Measurements from ENCODE around the gene IPO9.
"Not testable (repeated sequence)": the region's sequence is repeated elsewhere in the genome, so short reads cannot be mapped to it uniquely, and the experiment has no call there.

The IPO9 gene

DNA sequence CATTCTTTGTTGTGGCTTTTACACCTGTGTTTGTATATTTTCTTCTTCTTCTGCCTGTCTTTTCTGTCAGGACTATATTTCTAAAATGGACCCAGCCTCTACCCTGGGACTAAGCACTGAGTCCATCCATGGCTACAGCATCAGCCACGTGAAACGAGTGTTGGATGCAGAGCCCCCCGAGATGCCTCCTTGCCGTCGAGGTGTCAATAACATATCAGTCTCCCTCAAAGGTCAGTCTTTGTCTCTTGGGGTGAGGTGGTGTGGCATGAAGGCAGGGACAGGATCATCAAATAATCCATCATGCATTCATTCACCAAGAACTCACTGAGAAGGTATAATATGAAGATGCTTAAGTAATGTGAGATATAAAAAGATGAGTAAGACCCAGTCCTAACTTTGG is 19.1 kb upstream of the IPO9 start:
- DNase-seq (ENCODE audit: low read depth in 2 of 2): no peak

DNA sequence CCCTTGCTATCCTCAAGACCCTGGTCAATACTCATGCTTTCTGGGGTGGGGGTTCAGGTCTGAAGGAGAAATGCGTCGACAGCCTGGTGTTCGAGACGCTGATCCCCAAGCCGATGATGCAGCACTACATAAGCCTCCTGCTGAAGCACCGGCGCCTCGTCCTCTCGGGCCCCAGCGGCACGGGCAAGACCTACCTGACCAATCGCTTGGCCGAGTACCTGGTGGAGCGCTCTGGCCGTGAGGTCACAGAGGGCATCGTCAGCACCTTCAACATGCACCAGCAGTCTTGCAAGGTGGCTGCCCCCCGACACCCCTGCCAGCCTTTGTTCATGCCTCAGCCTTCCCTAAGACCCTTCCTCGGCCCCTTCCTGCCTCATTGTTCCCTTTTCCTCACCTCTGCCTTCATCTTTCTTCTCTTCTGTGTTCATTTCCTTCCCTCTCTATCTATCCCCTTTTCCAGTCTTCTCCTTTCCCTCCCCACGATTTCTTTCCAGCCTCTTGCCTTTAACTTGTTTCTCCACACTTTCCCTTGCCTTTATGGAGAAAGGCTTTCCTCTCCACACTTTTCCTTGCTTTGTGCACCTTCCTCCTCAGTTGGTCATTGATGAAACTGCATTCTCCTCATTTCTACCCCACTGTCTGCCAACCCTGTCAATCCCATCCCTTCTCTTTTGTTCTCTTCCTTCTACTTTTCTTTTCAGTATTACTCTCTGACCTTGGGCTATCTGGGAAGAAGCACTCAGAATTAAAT is 18.3 kb upstream of the IPO9 start:
- no peak for DNase-seq (ENCODE audit: low read depth in 2 of 2)

DNA sequence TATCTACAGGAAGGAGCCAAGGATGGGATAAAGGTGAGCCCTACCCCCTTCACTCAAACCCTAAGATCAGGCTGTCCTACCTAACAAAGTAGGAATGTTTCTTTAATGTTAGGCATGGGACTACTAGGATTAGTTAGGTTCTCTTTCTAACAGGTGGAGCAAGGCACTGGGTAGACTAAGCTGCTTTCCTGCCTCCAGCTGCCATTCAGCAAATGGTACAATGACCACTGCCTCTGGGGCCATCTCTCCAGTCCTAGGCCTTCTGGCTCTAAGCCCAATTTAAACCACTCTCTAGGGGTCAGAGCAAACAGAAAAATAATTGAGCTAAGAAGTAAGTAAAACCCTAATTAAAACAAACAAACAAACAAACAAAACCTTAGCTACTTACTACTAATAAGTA is 15.7 kb upstream of the IPO9 start:
- no peak for DNase-seq (ENCODE audit: low read depth in 2 of 2)

DNA sequence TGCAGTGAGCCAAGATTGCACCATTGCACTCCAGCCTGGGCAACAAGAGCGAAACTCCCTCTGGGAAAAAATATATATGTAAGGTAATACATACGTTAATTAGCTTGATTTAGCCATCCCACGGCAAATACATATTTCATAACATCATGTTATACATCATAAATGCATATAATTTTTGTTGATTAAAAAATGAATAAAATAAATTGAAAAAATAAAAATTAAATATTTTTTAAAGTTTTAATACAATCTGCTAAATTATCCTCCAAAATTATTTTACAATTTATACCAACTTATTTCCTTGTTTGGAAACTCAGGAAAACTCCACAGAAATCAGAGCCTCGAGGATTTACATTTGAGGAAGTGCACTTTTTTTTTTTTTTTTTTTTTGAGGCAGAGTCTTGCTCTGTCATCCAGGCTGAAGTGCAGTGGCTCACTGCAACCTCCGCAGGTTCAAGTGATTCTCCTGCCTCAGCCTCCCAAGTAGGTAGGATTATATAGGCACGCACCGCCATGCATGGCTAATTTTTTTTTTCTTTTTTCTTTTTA is 12.6 kb upstream of the IPO9 start:
- no peak for DNase-seq (ENCODE audit: low read depth in 2 of 2)

DNA sequence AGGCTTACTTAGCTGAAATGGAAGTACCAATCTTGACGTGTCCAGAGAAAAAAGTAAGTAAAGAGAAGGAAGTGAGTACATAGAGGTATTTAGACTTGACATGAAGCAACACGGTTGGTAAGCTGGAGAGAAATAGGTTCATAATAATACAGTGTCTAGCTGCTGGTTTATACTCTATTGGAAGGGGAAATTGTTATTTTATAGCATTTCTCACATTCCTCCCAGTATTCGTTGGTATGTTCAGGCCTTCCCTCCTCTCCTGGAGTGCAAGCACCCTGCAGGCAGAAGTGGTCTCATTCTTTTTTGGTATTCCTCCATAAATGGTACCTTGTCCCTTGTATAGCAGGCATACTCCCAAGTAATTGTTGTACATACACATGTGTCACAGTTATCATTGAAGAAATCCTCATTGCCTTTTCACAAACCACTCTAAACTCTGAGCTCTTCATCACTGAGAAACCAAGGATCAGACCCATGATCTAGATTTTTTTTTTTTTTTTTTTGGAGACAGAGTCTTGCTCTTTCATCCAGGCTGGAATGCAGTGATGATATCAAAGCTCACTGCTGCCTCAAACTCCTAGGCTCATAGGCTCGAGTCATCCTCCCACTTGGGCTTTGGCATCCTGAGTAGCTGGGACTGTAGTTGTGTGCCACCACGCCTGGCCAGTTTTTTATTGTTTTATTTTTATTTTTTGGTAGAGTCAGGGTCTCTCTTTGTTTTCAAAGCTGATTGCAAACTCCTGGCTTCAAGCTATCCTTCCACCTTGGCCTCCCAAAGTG is 9.8 kb upstream of the IPO9 start:
- no peak for DNase-seq (ENCODE audit: low read depth in 2 of 2)

DNA sequence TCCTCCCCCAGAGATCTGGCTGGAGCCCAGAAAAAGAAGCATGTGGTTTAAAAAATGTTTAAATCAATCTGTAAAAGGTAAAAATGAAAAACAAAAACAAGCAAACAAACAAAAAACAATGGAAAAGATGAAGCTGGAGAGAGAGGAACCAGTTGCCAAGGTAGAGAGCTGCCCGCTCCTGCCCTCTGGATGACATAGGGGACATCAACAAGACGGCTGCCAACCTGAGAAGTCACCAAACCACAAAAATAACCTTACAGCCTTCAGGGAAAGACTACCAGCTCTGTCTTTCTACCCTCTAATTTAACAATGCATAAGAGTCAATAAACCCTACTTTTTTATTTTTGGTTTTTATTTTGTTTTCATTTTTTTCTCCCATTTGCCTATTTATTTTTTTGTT is 8.5 kb upstream of the IPO9 start:
- no peak for DNase-seq (ENCODE audit: low read depth in 2 of 2)

DNA sequence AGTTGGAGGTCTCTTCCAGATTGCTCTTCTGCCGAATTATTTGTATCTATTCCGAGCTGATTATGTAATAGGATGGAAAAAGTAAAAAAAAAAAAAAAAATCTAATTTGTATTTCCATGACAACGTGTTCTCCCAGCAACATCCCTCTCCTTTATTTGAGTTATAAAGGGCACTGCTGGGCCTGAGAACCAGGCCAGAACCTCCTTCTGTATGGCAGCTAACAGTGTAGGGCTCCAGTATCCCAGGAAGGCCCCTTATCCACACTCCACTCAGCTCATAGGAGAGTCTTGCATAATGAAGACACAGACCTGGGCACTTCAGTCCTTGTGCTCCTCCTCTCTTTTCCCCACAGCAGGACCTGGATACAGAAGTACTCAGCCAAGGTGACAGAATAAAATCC is 3.7 kb upstream of the IPO9 start:
- no peak for DNase-seq (ENCODE audit: low read depth in 2 of 2)

DNA sequence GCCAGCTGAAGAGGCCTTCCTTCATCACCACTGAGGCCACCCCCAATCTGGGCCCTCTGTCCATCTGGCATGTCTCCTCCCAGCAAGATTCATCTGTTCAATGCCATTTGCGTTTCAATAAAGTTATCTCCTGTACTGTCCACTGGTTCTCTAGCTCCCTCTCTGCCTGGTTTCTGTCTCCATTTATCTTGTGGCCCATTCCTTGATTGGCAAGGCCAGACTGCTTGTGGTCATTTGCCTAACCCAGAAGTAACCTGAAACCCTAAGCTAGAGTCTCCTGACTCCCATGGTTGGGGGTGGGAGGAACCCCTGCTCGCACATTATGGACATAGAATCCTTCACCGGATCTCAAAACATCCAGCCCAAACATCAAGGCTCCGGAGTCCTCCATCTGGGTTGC is 2.1 kb upstream of the IPO9 start:
- no peak for DNase-seq (ENCODE audit: low read depth in 2 of 2)

DNA sequence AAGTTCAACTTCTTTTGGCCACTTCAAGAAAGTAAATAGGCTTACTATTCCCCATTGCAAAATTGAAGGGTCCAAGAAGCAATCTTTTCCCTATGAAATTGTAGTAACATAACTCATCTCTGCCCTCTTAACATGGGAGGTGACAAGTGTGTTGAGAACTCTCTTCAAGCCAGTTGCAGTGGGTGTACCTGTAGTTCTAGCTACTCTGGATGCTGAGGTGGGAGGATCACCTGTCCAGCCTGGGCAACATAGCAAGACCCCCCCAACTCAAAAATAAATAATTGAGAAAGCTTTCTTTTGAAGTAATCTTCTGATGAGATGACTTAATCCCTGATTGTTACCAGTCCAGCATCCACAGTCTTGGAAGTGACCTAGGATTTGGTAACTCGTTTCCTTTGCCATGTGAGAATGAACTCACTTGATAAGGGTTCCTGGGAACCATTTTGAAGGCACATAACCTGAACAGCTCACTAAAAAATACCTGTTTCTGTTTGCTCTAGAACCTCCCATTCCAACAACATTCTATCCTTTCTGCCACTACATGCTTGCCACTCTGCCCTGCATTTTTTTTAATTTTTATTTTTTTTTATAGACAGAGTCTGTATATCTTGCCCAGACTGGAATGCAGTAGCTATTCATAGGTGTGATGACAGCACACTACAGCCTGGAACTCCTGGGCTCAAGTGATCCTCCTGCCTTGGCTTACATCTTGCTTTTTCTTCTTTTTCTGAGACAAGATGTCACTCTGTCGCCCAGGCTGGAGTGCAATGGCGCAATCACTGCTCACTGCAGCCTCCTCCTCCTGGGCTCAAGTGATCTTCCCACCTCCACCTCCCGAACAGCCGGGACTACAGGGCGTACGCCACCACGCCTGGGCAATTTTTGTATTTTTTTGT is 1.4 kb upstream of the IPO9 start:
- no peak for DNase-seq (ENCODE audit: low read depth in 2 of 2)

DNA sequence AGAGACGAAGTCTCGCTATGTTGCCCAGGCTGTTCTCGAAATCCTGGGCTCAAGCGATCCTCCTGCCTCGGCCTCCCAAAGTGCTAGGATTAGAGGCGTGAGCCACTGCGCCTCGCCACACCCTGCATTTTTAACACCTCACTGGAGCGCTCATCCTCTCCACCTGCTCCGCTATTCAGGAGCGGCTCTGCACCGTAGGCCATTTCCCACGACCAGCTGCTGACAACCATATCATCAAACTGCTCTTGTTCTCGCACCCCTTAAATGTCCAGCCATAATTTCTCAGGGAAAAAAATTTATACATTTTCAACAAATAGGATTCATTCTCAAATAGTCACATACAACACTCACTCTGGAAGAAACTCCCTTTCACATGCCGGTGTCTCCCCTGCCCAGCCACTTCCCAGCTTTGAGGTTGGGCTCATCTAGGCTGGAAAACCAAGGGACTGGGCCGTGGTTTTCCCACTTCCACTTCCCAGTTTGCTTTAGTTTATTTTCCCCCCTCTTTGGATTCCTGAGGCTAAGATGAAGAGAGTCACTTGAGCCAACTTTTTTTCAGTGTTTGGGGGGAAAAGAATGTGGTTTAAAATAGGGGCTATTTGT is 639 bp upstream of the IPO9 start:
- no peak for DNase-seq (ENCODE audit: low read depth in 2 of 2)

DNA sequence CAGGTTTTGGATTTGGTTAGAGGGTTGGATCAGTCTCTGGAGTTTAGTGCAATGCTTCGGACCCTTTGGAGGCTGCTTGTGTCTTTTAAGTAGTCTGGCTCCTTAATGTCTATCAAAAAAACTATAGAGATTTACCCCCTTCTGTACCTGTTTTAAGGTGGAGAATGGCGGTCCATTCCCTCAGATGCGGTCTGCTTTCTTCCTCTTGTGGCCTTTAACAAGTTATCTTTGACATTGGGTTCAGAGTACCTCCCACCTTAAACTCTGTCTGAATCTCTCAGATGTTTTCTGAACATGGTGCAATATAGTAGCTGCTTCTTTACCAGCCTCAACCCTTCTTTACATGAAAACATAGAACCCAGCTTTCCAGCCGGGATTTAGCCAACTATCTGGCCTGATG is 2.4 kb downstream of the IPO9 start:
- DNase-seq (ENCODE audit: low read depth in 2 of 2): no peak

DNA sequence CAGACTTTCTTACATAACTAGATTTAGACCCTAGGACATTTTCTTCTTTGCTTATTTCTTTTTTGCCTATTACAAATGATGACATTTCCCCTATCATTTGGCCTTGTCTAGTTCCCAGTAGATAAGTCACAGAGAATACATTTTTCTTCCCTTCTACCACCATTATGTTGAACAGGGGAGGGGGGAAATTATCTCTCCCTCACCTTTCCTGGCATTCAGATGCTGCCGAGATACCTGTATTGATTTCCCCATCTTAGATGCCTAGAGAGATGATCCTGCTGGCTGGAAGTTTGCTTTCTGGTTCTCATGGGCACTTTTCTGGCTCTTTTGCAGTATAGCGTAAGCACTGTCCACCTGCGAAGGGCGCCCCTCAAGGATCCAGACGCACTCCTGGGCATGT is 5.7 kb downstream of the IPO9 start:
- no peak for DNase-seq (ENCODE audit: low read depth in 2 of 2)

DNA sequence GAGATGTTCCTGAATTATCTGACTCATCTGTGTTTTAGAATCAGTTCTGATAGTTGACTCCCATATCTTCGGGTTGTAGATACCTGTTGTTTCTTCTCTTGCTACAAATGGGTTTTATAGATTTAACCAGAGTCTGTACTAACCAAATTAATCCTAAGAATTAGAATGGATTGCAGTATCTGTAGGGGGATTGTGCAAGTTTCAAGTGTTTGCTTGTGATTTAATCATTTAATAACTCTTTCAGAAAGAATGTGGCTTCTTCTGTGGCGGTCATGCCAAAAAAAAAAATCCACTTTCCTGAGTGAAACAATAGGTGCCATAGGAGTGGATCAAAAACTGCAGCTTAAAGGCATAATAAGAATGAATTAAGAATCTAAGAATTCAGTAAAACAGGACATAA is 9.4 kb downstream of the IPO9 start:
- no peak for DNase-seq (ENCODE audit: low read depth in 2 of 2)

DNA sequence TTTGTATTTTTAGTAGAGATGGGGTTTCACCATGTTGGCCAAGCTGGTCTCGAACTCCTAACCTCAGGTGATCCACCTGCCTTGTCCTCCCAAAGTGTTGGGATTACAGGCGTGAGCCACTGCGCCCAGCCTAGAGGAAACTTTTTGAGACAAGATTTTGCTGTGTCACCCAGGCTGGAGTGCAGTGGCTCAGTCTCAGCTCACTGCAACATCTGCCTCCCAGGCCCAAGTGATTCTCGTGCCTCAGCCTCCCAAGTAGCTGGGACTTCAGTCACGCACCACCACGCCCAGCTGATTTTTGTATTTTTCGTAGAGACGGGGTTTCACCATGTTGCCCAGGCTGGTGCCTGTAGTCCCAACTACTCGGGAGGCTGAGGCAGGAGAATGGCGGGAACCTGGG is 10.1 kb downstream of the IPO9 start:
- not testable (repeated sequence) for DNase-seq (ENCODE audit: low read depth in 2 of 2)

DNA sequence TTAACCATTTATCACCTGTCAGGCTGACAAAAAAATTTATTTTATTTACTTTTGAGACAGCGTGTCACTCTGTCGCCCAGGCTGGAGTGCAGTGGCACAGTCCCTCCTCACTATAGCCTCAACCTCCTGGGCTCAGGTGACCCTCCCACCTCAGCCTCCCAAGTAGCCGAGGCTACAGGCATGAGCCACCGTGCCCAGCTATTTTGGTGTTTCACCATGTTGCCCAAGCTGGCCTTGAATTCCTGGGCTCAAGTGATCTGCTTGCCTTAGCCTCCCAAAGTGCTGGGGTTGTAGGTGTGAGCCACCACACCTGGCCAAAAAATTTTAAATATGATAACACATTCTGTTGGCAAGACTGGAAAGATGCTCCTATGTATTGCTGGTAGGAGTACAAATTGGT is 11.1 kb downstream of the IPO9 start:
- DNase-seq (ENCODE audit: low read depth in 2 of 2): no peak

DNA sequence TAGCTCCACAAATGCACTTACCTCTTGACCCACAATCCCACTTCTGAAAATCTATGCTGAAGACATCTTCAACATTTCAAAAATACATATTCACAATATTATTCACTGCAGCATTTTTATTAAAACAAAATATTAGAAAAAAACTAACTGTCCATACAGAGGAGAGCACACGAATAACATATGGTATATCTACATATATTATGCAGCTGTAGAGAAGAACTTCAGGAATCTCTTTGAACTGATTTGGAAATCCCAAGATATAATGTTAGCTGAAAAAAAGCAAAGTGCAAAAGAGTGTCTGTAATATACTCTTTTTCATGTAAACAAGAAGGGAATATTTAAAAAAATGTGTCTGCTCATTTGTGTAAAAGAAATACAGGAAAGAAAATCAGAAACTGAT is 11.5 kb downstream of the IPO9 start:
- DNase-seq (ENCODE audit: low read depth in 2 of 2): no peak

DNA sequence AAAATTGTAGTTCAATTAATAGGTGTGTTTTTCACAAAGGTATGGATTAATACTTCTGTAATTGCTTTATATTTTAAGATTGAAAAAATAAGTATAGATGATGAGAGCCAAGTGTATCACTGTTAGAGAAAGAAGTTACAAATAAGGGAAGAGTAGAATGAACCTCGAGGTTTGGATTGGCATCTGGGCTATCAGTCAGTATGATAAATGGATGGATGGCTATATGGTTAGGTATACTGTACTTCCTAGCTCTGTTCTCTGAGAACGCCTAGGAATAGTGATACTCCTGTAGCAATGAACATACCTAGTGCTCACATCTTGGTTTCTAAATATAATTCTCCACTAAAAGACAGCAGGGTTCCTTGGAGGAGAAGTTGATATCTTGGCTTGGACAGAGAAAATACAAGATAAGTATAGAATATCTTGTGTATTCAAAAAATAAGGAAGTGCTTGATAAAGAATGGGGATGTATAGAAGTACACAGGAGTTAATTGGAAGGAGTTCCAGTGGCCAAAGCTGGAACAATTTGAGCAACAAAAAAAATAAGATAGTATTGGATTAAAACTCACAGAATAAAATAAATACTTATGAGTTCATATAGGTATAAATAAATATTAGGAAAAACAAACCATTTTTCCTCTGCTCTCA is 12.4 kb downstream of the IPO9 start:
- no peak for DNase-seq (ENCODE audit: low read depth in 2 of 2)

DNA sequence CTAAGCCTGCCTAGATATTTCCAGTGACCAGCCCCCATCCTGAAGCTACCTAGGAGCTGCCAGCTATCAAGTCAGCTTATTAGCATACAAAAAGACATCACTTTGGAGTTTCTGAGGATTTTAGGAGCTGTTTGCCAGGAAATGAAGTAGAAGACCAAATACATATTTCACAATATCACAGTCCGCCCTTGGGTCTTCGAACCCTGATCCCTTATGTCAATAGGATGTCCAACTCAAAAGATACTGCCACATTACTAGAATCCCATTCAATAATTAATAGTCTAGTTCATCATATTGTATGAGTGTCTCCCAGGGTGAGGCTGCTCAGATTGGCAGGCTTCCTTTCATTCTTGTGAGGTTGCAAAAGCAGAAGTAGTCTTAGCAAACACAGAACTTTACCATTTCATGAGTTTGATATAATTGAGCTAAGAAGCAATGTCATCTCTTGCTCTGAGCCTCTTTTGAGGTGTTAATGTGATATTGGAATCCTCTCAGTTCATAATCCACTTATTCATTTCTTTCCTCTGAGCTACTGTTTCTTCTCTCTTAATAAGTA is 13.6 kb downstream of the IPO9 start:
- no peak for DNase-seq (ENCODE audit: low read depth in 2 of 2)

DNA sequence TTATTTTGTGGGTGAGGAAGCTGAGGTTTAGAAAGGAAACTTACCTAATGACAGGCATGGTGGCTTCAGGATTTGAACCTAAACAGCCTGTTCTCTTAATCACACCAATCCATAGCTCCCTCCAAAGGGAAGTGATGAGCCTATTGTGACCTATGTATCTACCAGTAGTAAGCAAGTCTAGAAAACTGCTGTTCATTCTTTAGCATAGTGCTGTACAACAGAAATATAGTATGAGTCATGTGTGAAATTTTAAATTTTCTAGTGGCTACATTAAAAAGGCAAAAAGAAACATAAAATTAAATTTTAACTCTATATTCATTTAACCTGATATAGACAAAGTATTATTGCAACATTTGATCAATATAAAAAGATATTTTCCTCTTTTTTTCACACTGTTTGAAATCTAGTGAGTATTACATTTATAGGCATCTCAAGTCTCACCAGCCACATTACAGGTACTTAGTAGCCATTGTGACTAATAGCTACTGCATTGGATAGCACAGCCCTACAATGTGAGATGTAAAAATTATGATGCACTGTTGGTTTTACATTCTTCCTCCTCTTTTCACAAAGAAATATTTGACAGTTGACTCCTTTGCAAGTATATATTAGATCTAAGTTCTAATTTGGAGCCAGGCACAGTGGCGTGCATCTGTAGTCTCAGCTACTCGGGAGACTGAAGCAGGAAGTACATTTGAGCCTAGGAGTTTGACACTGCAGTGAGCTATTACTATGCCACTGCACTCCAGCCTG is 16.6 kb downstream of the IPO9 start:
- DNase-seq (ENCODE audit: low read depth in 2 of 2): no peak

DNA sequence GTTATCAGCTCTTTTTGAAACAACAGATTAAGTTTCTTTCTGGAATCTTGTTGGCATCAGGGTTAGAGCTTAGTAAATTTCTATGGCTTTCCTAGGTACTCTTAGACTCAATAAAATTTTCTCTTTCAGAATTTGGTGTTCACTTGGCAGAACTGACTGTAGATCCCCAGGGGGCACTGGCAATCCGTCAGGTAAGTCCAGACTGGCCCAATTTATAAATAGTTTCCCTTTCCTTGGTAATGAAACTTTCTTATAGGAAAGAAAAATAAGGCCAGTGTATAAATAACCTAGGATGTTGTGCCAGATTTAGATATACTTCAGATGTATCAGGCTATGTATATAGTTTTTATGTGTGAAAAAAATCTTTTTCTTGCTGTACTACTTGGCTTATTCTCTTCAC is 18.2 kb downstream of the IPO9 start:
- no peak for DNase-seq (ENCODE audit: low read depth in 2 of 2)
